Endodermal cell (in vitro differentiated cells): ENCODE data around the gene RRP1. TPM values are rescaled to one million over a fixed set of nuclear protein-coding genes. Genes with fewer than 3 reads are reported as not detected.
A peak's percentile ranks its signal among the peaks of the same experiment; 100 is the strongest.

Experiments
- DNase-seq: peaks from one replicate; pipeline ENCODE4 v3.0.0-alpha.2; 2017
- H3K27ac ChIP-seq: 2 replicates; pipeline ENCODE4 v1.5.1; 2013; ENCODE audit warnings: mild to moderate bottlenecking, low read depth, low read length, moderate library complexity
- H3K27me3 ChIP-seq: 2 replicates; pipeline ENCODE4 v1.6.1; 2013; ENCODE audit warnings: mild to moderate bottlenecking, low read length, moderate library complexity; ENCODE audit not compliant: insufficient read depth, control insufficient read depth, poor library complexity, severe bottlenecking
- H3K36me3 ChIP-seq: 2 replicates; pipeline ENCODE4 v1.7.0; 2013; ENCODE audit warnings: mild to moderate bottlenecking, low read length, moderate library complexity; ENCODE audit not compliant: control insufficient read depth, insufficient read depth
- H3K4me1 ChIP-seq: one replicate; pipeline ENCODE4 v1.7.0; 2013; ENCODE audit warnings: low read length; ENCODE audit not compliant: control insufficient read depth, insufficient read depth
- H3K4me3 ChIP-seq: 2 replicates; pipeline ENCODE4 v1.5.1; 2013; ENCODE audit warnings: mild to moderate bottlenecking, low read length, moderate library complexity
- H3K9ac ChIP-seq: 2 replicates; pipeline ENCODE4 v1.6.1; 2013; ENCODE audit warnings: mild to moderate bottlenecking, low read length, moderate library complexity; ENCODE audit not compliant: poor library complexity, severe bottlenecking; ENCODE audit errors: extremely low read depth
- H3K9me3 ChIP-seq: 2 replicates; pipeline ENCODE4 v1.6.1; 2013; ENCODE audit warnings: mild to moderate bottlenecking, low read length, moderate library complexity; ENCODE audit not compliant: control insufficient read depth
- H3K27ac Mint-ChIP-seq: 2 replicates; pipeline ENCODE4 v1.8.0; 2020; ENCODE audit warnings: mixed read lengths
- H3K27me3 Mint-ChIP-seq: 2 replicates; pipeline ENCODE4 v1.8.0; 2021; ENCODE audit warnings: mild to moderate bottlenecking, mixed read lengths; ENCODE audit not compliant: insufficient read depth
- H3K36me3 Mint-ChIP-seq: 2 replicates; pipeline ENCODE4 v1.8.0; 2020; ENCODE audit warnings: low read depth, mixed read lengths
- H3K4me1 Mint-ChIP-seq: 2 replicates; pipeline ENCODE4 v1.8.0; 2020; ENCODE audit warnings: mixed read lengths
- H3K4me3 Mint-ChIP-seq: 2 replicates; pipeline ENCODE4 v1.8.0; 2020; ENCODE audit warnings: mild to moderate bottlenecking, moderate library complexity, mixed read lengths
- H3K9me3 Mint-ChIP-seq: 2 replicates; pipeline ENCODE4 v1.8.0; 2020; ENCODE audit warnings: mild to moderate bottlenecking, mixed read lengths
- CTCF ChIP-seq: fragments of 200-600 bp; sonication (generic); conservative IDR thresholded peaks from 2 replicates; pipeline ENCODE4 v1.5.0; 2021; ENCODE audit warnings: antibody characterized with exemption, mild to moderate bottlenecking
- WGBS, 2 experiments: methylation state at CpG; one replicate each; pipeline versions ENCODE4 v1.1.5 to v1.1.7; 2013; ENCODE audit warnings: missing lambda C conversion rate in 2 of 2, mixed read lengths in 1 of 2; ENCODE audit not compliant: insufficient coverage in 1 of 2, insufficient read length in 1 of 2; 5-methylcytosine and 5-hydroxymethylcytosine counted together
- total RNA-seq, 2 donors: library from RNA; stranded (reverse); fragmentation: NEBNext Ultra II Directional in 1 of 2; extraction: Animal tissue kit (Norgen Biotek cat#: 25700) in 1 of 2; gene quantifications; 2 replicates in 1 of 2; 3 replicates in 1 of 2; pipeline ENCODE4 v1.2.1, GENCODE V29; 2021

The RRP1 gene
- total RNA-seq, 2 donors from 2014 or later: 36.4 to 36.7 TPM

- Mint-ChIP-seq H3K4me3 (no peak overlapping the region), H3K4me1 (peaks cover 4% of the 10 kb centered on the region), H3K27me3 (peaks cover 4% of the 10 kb centered on the region), H3K9me3 (peaks cover 8% of the 10 kb centered on the region), H3K27ac (no peak overlapping the region), H3K36me3 (no peaks in the 10 kb centered on the region)
- no peak for DNase-seq
- Histone ChIP-seq H3K27me3 (no peaks in the 10 kb centered on the region), H3K27ac (no peak overlapping the region), H3K9ac (no peak overlapping the region), H3K9me3 (no peaks in the 10 kb centered on the region), H3K4me3 (no peak overlapping the region), H3K36me3 (no peaks in the 10 kb centered on the region), H3K4me1 (no peaks in the 10 kb centered on the region)
- peak; percentile 30 for TF ChIP-seq CTCF
- WGBS, 2 experiments: 89 to 93% methylated on average over 18 to 22 of the region's 22 CpGs
Observed at GRCh38 chr21:43829575-43830119, 40.3 kb downstream of the RRP1 start.

DNA sequence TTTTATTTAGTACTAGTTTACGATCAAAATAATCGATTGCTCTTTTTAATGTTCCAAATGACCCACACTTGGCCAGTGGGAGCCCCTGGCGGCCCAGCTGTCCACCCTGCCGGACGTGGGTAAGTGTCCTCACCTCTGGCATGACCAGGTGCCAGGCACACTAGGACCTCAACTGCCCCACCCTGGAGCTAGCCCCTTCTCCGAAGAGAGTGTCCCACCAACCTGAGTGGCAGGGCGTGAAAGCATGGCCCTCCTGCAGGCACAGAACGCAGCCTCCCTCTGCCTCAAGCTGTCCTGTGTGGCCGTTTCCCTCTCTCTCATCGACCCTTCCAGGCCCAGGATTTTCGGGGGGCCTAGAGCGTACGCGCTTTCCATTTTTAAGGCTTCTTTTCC, 42.8 kb downstream of the RRP1 start:
- Mint-ChIP-seq H3K36me3 (no peaks in the 10 kb centered on the region), H3K27ac (no peak overlapping the region), H3K9me3 (peaks cover 12% of the 10 kb centered on the region), H3K4me1 (no peaks in the 10 kb centered on the region), H3K4me3 (no peak overlapping the region), H3K27me3 (peaks cover 4% of the 10 kb centered on the region)
- WGBS, 2 experiments: 94 to 100% methylated on average over 8 to 14 of the region's 14 CpGs
- Histone ChIP-seq H3K9ac (no peak overlapping the region), H3K9me3 (no peaks in the 10 kb centered on the region), H3K36me3 (no peaks in the 10 kb centered on the region), H3K4me1 (no peaks in the 10 kb centered on the region), H3K27ac (no peak overlapping the region), H3K27me3 (no peaks in the 10 kb centered on the region), H3K4me3 (no peak overlapping the region)
- no peak for DNase-seq
- no peak for TF ChIP-seq CTCF

DNA sequence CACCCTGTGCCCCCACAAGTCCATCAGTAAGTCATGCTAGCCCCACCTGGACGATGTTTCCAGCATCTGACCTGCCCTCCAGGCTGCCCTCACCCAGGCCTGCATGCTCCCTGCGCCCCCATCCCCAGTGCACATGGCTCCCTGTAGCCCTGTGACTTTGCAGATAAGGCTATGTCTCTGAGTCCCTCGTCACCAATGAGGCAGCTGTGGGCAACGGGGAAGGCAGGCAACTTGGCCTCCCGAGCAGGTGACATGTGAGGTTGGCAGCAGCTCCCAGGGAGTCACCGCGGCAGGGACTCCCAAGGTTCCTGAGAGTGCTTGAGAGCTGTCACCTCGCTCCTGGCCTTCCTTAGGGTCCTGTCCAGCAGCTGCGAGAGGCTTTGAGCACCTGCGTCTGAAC, 43.3 kb downstream of the RRP1 start:
- H3K36me3 Mint-ChIP-seq: no peaks in the 10 kb centered on the region
- Histone ChIP-seq H3K27me3 (no peaks in the 10 kb centered on the region), H3K9me3 (no peaks in the 10 kb centered on the region), H3K4me3 (no peak overlapping the region), H3K36me3 (no peaks in the 10 kb centered on the region), H3K4me1 (no peaks in the 10 kb centered on the region), H3K9ac (no peak overlapping the region), H3K27ac (no peak overlapping the region)
- no peaks in the 10 kb centered on the region for H3K4me1 Mint-ChIP-seq
- H3K27me3 Mint-ChIP-seq: peaks cover 4% of the 10 kb centered on the region
- no peak for TF ChIP-seq CTCF
- no peak overlapping the region for H3K27ac Mint-ChIP-seq
- DNase-seq: no peak
- peaks cover 14% of the 10 kb centered on the region for H3K9me3 Mint-ChIP-seq
- 87 to 90% methylated on average over 7 to 10 of the region's 10 CpGs for WGBS, 2 experiments
- no peak overlapping the region for H3K4me3 Mint-ChIP-seq
